B cell (primary cell): ENCODE data around the gene NAPA.

Source experiments
- EZH2 ChIP-seq: IDR thresholded peaks from 2 replicates; pipeline ENCODE4 v1.6.1; 2012; ENCODE audit warnings: borderline replicate concordance, low read depth, mild to moderate bottlenecking, moderate library complexity, low read length; ENCODE audit not compliant: insufficient read depth, poor library complexity, severe bottlenecking
- TF ChIP-seq, protein P1 (sequence below): fragments of 200-600 bp; IDR thresholded peaks from one replicate; pipeline ENCODE4 v1.8.0; 2022; ENCODE audit warnings: antibody characterized with exemption, mild to moderate bottlenecking

DNA sequence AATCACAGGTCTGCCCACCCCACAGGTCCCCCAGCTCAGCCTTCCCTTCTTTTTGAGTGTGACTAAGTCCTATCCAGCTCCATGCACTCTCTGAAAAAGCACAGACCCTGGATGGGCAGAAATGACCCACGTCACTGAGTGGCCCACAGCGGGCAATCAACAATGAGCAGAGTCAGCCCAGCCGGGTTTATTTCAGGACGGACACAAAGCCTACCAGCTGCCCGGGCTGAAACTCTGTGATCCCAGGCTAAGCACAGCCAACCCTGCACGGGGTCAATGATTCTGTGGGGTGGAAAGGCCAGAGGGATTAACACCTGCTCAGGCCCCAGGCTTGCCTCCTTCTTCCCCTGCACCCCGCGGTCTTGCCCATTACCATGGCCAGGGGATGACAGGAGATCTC, 8.4 kb downstream of the NAPA start:
- no peak for TF ChIP-seq EZH2
- TF ChIP-seq, protein P1, sequence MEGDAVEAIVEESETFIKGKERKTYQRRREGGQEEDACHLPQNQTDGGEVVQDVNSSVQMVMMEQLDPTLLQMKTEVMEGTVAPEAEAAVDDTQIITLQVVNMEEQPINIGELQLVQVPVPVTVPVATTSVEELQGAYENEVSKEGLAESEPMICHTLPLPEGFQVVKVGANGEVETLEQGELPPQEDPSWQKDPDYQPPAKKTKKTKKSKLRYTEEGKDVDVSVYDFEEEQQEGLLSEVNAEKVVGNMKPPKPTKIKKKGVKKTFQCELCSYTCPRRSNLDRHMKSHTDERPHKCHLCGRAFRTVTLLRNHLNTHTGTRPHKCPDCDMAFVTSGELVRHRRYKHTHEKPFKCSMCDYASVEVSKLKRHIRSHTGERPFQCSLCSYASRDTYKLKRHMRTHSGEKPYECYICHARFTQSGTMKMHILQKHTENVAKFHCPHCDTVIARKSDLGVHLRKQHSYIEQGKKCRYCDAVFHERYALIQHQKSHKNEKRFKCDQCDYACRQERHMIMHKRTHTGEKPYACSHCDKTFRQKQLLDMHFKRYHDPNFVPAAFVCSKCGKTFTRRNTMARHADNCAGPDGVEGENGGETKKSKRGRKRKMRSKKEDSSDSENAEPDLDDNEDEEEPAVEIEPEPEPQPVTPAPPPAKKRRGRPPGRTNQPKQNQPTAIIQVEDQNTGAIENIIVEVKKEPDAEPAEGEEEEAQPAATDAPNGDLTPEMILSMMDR: no peak
